ENCODE data around the gene TTC21A.

The TTC21A gene

GRCh38 chr3:39150803-39151631 lies 43.5 kb downstream of the TTC21A start:
- no peaks in the 10 kb centered on the region for H3K36me3 ChIP-seq (ENCODE audit: insufficient read depth, low read length)
- H3K27ac ChIP-seq (ENCODE audit: low read depth, low read length): peak overlapping the region; percentile 97
- peak overlapping the region; percentile 93 for H3K4me3 ChIP-seq (ENCODE audit: low read depth, low read length)
- peaks cover 58% of the 10 kb centered on the region for H3K4me1 ChIP-seq (ENCODE audit: control insufficient read depth, insufficient read depth, low read length, unreplicated experiment)
- H3K27me3 ChIP-seq (ENCODE audit: insufficient read depth, low read length): no peaks in the 10 kb centered on the region
- H2AFZ ChIP-seq (ENCODE audit: low read length, unreplicated experiment): no peak overlapping the region
- H3K79me2 ChIP-seq (ENCODE audit: control insufficient read depth, insufficient read depth, low read length, unreplicated experiment): peaks cover 57% of the 10 kb centered on the region

DNA sequence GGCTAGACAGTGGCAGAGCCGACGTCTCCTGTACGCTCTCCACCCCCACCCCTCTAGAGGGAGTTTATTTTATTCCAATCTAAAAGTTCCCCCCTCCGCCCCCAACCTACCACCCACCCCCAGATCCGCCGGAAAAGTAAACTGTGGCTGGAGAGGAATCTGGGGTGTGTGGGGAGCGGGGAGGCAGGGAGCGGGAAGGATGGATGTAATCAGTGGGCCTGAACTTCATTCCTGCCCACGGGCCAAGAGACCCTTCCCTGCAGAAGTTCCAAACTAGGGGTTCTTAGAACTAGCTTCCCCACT lies 46.4 kb downstream of the TTC21A start:
- peak overlapping the region; percentile 97; the same call in 1 of the 2 replicates for H3K27ac ChIP-seq (ENCODE audit: low read depth, low read length)
- peaks cover 34% of the 10 kb centered on the region for H3K79me2 ChIP-seq (ENCODE audit: control insufficient read depth, insufficient read depth, low read length, unreplicated experiment)
- H3K4me3 ChIP-seq (ENCODE audit: low read depth, low read length): peak overlapping the region; percentile 93
- no peaks in the 10 kb centered on the region for H3K27me3 ChIP-seq (ENCODE audit: insufficient read depth, low read length)
- no peak overlapping the region for H2AFZ ChIP-seq (ENCODE audit: low read length, unreplicated experiment)
- H3K36me3 ChIP-seq (ENCODE audit: insufficient read depth, low read length): no peaks in the 10 kb centered on the region
- peaks cover 29% of the 10 kb centered on the region for H3K4me1 ChIP-seq (ENCODE audit: control insufficient read depth, insufficient read depth, low read length, unreplicated experiment)

GRCh38 chr3:39154280-39155021 lies 47.0 kb downstream of the TTC21A start:
- H3K4me1 ChIP-seq (ENCODE audit: control insufficient read depth, insufficient read depth, low read length, unreplicated experiment): peaks cover 24% of the 10 kb centered on the region
- H3K79me2 ChIP-seq (ENCODE audit: control insufficient read depth, insufficient read depth, low read length, unreplicated experiment): peaks cover 29% of the 10 kb centered on the region
- H2AFZ ChIP-seq (ENCODE audit: low read length, unreplicated experiment): no peak overlapping the region
- no peak overlapping the region for H3K4me3 ChIP-seq (ENCODE audit: low read depth, low read length)
- no peaks in the 10 kb centered on the region for H3K36me3 ChIP-seq (ENCODE audit: insufficient read depth, low read length)
- no peak overlapping the region for H3K27ac ChIP-seq (ENCODE audit: low read depth, low read length)
- no peaks in the 10 kb centered on the region for H3K27me3 ChIP-seq (ENCODE audit: insufficient read depth, low read length)

DNA sequence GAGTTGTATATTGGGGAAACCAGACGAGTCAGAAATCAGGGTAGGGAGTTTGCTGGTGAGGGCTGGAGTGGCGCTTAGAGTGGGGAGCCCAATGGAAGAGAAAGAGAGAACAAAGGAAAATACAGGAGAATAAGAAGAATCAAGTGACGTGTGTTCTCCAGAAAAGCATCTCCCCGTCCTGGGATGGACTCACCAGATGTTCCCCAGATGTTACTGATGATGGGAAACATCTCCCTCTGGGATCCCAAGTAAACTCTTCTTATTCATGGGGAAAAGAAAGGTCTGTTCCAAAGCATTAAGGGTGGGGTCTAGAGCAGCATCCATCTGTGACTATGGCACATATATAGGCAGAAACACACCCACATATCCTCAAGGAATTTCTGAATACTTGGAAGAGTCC lies 48.9 kb downstream of the TTC21A start:
- Histone ChIP-seq H3K27ac (ENCODE audit: low read depth, low read length) (no peak overlapping the region), H3K4me1 (ENCODE audit: control insufficient read depth, insufficient read depth, low read length, unreplicated experiment) (peaks cover 6% of the 10 kb centered on the region), H2AFZ (ENCODE audit: low read length, unreplicated experiment) (no peak overlapping the region), H3K79me2 (ENCODE audit: control insufficient read depth, insufficient read depth, low read length, unreplicated experiment) (peaks cover 15% of the 10 kb centered on the region), H3K36me3 (ENCODE audit: insufficient read depth, low read length) (no peaks in the 10 kb centered on the region), H3K27me3 (ENCODE audit: insufficient read depth, low read length) (no peaks in the 10 kb centered on the region), H3K4me3 (ENCODE audit: low read depth, low read length) (no peak overlapping the region)

GRCh38 chr3:39157359-39157758 lies 49.9 kb downstream of the TTC21A start:
- Histone ChIP-seq H3K4me1 (ENCODE audit: control insufficient read depth, insufficient read depth, low read length, unreplicated experiment) (no peaks in the 10 kb centered on the region), H3K27ac (ENCODE audit: low read depth, low read length) (no peak overlapping the region), H3K36me3 (ENCODE audit: insufficient read depth, low read length) (no peaks in the 10 kb centered on the region), H3K79me2 (ENCODE audit: control insufficient read depth, insufficient read depth, low read length, unreplicated experiment) (peaks cover 7% of the 10 kb centered on the region), H3K27me3 (ENCODE audit: insufficient read depth, low read length) (no peaks in the 10 kb centered on the region), H3K4me3 (ENCODE audit: low read depth, low read length) (no peak overlapping the region), H2AFZ (ENCODE audit: low read length, unreplicated experiment) (no peak overlapping the region)

DNA sequence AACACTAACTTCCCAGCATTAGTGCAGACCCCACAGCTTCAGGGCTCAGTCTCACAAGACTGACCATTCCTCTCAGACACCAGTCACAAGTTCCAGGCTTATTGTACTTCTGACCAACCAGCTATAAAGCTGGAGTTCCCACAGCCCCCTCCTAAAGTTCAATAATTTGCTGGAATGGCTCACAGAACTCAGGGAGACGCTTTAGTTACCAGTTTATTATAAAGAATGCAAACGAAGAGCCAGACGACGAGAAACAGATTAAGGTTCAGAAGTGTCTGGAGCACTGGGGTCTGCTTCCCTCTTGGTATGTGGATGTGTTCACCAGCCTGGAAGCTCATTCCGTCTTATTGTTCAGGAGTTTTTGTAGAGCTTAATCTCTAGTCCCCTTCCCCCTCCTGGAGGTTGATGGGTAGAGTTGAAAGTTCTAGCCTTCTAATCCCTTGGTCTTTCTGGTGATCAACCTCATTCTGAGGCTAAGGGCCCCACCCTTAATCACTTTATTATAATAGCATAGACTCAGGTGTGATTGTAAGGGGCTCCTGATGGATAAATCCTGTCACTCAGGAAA lies 50.8 kb downstream of the TTC21A start:
- no peaks in the 10 kb centered on the region for H3K27me3 ChIP-seq (ENCODE audit: insufficient read depth, low read length)
- H3K27ac ChIP-seq (ENCODE audit: low read depth, low read length): no peak overlapping the region
- no peak overlapping the region for H3K4me3 ChIP-seq (ENCODE audit: low read depth, low read length)
- H2AFZ ChIP-seq (ENCODE audit: low read length, unreplicated experiment): no peak overlapping the region
- no peaks in the 10 kb centered on the region for H3K36me3 ChIP-seq (ENCODE audit: insufficient read depth, low read length)
- H3K4me1 ChIP-seq (ENCODE audit: control insufficient read depth, insufficient read depth, low read length, unreplicated experiment): no peaks in the 10 kb centered on the region
- H3K79me2 ChIP-seq (ENCODE audit: control insufficient read depth, insufficient read depth, low read length, unreplicated experiment): peaks cover 1% of the 10 kb centered on the region

DNA sequence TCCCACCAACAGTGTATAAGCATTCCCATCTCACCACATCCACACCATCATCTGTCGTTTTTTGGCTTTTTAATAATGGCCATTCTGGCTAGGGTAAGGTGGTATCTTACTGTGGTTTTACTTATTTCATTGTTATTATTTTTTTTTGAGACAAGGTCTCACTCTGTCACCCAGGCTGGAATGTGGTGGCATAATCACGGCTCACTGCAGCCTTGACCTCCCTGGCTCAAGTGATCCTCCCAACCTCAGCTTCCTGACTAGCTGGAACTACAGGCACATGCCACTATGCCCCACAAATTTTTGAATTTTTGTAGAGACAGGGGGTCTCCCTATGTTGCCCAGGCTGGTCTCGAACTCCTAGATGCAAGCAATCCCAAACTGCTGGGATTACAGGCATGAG lies 56.9 kb downstream of the TTC21A start:
- Histone ChIP-seq H2AFZ (ENCODE audit: low read length, unreplicated experiment) (no peak overlapping the region), H3K36me3 (ENCODE audit: insufficient read depth, low read length) (no peaks in the 10 kb centered on the region), H3K27me3 (ENCODE audit: insufficient read depth, low read length) (no peaks in the 10 kb centered on the region), H3K27ac (ENCODE audit: low read depth, low read length) (no peak overlapping the region), H3K4me1 (ENCODE audit: control insufficient read depth, insufficient read depth, low read length, unreplicated experiment) (peaks cover 25% of the 10 kb centered on the region), H3K4me3 (ENCODE audit: low read depth, low read length) (no peak overlapping the region), H3K79me2 (ENCODE audit: control insufficient read depth, insufficient read depth, low read length, unreplicated experiment) (no peaks in the 10 kb centered on the region)

- H3K4me3 ChIP-seq (ENCODE audit: low read depth, low read length): no peak overlapping the region
- no peaks in the 10 kb centered on the region for H3K79me2 ChIP-seq (ENCODE audit: control insufficient read depth, insufficient read depth, low read length, unreplicated experiment)
- no peaks in the 10 kb centered on the region for H3K27me3 ChIP-seq (ENCODE audit: insufficient read depth, low read length)
- H3K27ac ChIP-seq (ENCODE audit: low read depth, low read length): peak overlapping the region; percentile 85
- H3K4me1 ChIP-seq (ENCODE audit: control insufficient read depth, insufficient read depth, low read length, unreplicated experiment): peaks cover 25% of the 10 kb centered on the region
- no peak overlapping the region for H2AFZ ChIP-seq (ENCODE audit: low read length, unreplicated experiment)
- no peaks in the 10 kb centered on the region for H3K36me3 ChIP-seq (ENCODE audit: insufficient read depth, low read length)
These were observed 58.0 kb downstream of the TTC21A start for GRCh38 chr3:39165518-39165917.

GRCh38 chr3:39166134-39166710 lies 58.7 kb downstream of the TTC21A start:
- no peaks in the 10 kb centered on the region for H3K27me3 ChIP-seq (ENCODE audit: insufficient read depth, low read length)
- peak overlapping the region; percentile 85 for H3K27ac ChIP-seq (ENCODE audit: low read depth, low read length)
- no peaks in the 10 kb centered on the region for H3K79me2 ChIP-seq (ENCODE audit: control insufficient read depth, insufficient read depth, low read length, unreplicated experiment)
- no peaks in the 10 kb centered on the region for H3K36me3 ChIP-seq (ENCODE audit: insufficient read depth, low read length)
- peaks cover 25% of the 10 kb centered on the region for H3K4me1 ChIP-seq (ENCODE audit: control insufficient read depth, insufficient read depth, low read length, unreplicated experiment)
- H3K4me3 ChIP-seq (ENCODE audit: low read depth, low read length): no peak overlapping the region
- H2AFZ ChIP-seq (ENCODE audit: low read length, unreplicated experiment): peak overlapping the region; percentile 6

DNA sequence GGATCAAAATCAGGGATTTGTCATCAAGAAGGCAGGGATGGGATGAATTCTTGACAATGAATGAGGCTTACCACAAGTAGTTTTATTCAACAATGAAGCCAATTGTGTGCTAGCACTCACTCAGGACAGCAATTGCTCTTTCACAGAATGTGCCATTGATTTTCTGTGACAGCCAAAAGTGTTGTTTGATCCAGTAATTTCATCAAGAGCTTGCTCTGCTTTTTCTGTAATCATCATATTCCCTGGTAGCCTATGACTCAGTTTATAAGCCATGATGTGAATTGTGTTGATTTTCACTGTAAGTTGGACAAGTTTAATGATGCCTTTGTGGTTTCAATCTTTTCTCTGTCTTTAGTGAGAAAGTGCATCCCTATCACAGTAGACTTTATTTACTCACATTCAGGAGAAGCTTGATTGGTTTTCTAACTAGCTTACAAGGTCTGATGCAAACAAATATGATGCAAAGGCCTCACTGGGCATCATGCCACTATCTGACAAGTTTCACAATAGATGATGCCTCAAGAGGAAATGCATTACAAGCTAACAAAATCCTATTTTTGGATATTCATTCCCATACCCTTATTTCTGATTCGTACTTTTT lies 59.6 kb downstream of the TTC21A start:
- Histone ChIP-seq H3K27ac (ENCODE audit: low read depth, low read length) (peak overlapping the region; percentile 85), H2AFZ (ENCODE audit: low read length, unreplicated experiment) (no peak overlapping the region), H3K36me3 (ENCODE audit: insufficient read depth, low read length) (no peaks in the 10 kb centered on the region), H3K4me1 (ENCODE audit: control insufficient read depth, insufficient read depth, low read length, unreplicated experiment) (peaks cover 25% of the 10 kb centered on the region), H3K79me2 (ENCODE audit: control insufficient read depth, insufficient read depth, low read length, unreplicated experiment) (no peaks in the 10 kb centered on the region), H3K4me3 (ENCODE audit: low read depth, low read length) (peak overlapping the region; percentile 10; the same call in 1 of the 2 replicates), H3K27me3 (ENCODE audit: insufficient read depth, low read length) (no peaks in the 10 kb centered on the region)
